GM10847 (cell line): ENCODE results near the gene RGR.

ENCODE experiments used
- POLR2A ChIP-seq: IDR thresholded peaks from 2 replicates; pipeline ENCODE4 v1.6.1; 2011; ENCODE audit not compliant: insufficient read length; ENCODE audit errors: extremely low read depth

The RGR gene

DNA sequence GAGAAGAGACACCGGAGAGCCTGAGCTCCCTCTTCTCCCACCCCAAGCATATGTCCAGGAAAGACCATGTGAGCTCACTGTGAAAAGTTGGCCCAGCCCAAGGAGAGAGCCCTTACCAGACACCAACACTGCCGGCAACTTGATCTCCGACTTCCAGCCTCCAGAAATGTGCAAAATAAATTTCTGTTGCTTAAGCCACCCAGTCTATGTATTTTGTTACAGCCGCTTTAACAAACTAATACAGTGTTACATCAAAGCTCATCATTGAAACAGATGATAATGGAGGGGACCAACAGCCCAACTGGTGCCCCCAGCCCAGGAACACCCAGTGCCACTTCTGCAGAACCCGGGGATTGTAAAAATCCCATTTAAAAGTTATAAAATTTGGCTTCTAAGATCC lies 18.9 kb downstream of the RGR start:
- no peak for TF ChIP-seq POLR2A

DNA sequence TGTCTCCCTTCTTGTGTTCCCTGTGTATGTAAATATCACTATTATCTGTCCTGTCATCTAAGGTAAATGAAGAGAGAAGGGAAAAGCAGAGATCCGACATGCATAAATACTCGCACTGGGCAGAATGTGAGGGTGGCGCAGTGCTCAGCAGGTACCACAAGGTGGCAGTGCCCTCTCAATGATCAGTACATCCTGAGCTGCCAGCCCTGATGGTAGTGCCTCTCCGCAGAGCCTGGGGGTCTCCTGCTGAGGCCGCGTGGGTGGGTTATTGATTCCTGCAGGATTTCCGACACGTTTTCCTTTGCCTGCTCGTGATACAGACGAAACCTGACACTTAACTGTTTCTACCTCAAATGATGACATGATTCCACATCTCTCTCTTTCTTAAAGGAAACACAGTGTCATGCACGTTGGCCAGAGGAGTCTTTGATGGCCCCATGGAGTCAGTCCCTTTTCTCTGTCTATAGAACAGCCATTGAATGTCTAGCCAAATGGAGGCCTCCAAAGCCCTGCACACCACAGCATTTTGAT lies 19.8 kb downstream of the RGR start:
- no peak for TF ChIP-seq POLR2A

DNA sequence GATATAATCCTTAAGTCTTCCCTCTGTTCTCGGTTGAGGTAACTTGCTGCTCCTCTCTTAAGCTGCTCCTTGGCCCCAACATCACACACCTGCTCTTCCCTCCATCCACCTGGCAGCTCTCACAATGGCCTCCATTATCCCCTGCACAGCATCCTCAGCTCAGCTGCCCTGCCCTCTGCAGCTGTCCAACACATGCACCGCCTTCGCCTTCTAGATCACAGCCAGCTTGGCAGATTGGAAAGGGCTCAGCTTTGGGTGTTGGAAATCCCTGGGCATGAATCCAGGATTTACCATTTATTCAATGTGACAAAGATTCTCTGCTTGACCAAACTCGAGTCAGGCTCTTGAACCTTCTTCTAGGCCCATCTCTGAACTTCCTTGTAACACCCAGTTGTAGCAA lies 20.6 kb downstream of the RGR start:
- no peak for TF ChIP-seq POLR2A

- TF ChIP-seq POLR2A = no peak
These were observed 22.8 kb downstream of the RGR start for GRCh38 chr10:84267503-84268126.

- TF ChIP-seq POLR2A = no peak
These were observed 24.3 kb downstream of the RGR start for GRCh38 chr10:84269162-84269561.

DNA sequence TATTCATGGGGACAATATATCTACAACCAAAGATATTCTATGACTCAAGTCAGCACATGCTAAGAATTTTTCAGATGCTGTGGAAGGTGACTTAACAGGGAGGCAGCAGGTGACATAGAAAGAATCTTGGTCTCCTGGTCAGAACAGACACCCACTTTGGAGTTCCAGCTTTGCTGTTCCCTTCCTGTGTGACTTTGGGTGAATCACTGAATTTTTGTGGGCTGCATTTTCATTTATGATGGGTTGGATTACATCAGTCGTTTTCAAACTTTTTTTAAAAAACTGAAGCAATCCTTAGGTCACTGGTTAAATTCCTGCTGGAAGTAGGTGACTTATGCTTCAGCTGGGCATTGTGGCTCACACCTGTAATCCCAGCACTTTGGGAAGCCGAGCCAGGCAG lies 24.9 kb downstream of the RGR start:
- TF ChIP-seq POLR2A = no peak

- TF ChIP-seq POLR2A = no peak
These were observed 25.9 kb downstream of the RGR start for GRCh38 chr10:84270708-84271107.

- no peak for TF ChIP-seq POLR2A
These were observed 41.8 kb downstream of the RGR start for GRCh38 chr10:84286695-84287094.

- no peak for TF ChIP-seq POLR2A
These were observed 43.3 kb downstream of the RGR start for GRCh38 chr10:84288151-84288550.

DNA sequence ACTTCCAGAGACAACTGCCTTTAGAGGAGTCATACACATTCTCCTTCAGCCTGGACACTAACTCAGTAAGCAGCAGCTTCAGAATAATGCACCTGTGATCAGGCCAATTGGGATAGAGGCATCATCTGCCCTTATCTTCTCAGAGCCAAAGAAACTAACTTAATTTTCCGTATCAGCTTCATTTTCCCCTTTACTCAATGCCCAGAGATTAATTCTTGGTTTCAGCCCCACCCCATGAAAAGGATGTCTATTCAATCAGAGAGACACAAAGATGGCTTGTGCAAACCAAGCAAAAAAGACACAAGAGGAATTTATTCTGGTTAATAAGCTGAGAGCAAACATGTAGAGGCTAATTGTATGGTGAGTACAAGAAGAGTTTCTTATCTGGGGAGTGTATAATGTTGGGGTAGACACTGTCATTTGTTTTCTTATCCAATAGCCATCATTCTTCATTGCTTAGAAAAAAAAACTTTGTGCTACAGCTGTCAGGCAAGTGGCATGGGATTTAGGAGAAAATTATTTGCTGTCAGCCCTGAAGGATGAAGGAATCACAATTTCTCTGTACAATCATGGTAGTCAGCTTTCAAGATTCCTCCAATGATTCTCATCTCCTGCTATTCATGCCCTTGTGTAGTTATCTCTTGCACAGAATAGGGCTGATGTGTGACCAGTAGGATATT lies 44.8 kb downstream of the RGR start:
- TF ChIP-seq POLR2A = no peak

DNA sequence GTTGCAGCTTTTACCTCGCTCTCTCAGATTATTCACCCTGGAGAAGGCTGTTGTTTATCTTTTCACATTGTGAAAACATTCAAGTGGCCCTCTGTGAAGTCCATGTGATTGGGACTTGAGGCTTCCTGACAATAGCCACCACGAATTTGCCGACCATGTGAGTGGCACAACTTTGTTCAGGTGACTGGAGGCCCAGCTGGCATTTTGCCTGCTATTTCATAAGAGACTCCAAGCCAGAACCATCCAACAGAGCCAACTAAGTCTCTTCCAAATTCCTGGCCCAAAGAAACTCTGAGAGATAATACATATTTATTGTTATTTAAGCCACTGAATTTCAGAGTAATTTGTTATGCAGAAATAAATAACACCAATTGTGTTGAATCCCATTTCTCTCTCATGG lies 45.4 kb downstream of the RGR start:
- no peak for TF ChIP-seq POLR2A

DNA sequence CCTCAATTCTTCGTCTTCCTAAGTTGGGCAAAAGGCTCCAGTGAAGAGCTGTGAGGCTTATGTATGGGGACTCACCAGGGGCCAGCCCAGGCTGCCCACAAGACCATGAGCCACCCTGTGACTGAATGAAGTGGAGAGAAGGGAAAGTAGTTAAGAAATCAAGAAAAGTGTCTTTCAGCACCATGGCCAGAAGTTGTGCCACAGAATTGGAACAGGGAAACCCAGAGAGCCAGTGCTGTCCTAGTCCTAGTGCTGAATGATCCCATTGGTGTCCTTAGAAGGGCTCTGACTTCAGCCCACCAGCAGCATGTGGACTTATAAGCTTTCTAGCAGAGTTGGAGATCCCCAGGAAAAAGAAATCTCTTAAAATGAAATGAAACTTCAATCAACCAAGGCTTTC lies 46.5 kb downstream of the RGR start:
- TF ChIP-seq POLR2A = no peak

DNA sequence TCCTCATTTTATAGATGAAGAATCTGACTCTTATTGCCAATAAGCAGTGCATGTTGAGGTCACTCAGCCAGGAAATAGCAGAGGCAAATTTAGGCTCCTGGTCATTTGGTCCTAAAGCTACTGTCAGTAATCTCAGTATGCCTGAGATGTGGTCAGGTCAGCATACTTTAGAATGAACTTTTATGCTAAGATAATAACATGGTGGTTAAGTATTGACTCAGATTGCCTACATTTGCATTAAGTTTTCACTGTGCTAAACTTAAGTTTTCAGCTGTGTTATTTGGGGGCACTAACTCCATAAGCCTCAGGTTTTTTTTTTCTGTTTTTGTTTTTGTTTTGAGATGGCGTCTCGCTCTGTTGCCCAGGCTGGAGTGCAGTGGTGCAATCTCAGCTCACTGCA lies 47.6 kb downstream of the RGR start:
- no peak for TF ChIP-seq POLR2A

DNA sequence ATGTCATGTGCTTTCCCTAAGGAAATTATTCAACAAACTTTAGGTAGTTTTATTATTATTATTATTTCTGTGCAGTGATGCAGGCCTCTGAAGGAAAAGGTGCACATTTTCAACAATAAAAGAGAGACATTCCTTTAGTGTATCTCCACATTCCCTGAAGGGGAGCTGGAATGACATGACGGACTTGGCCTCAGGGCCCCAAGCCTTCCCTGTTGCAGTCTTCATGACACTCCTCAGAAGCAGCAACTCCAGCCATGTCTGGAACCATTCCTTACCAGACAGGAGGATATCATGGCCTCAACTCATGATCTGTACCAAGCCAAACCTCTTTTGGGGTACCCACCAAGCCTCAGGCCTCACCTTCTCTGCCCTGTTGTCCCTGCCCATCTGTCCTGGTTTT lies 48.3 kb downstream of the RGR start:
- TF ChIP-seq POLR2A = no peak

- no peak for TF ChIP-seq POLR2A
These were observed 48.7 kb downstream of the RGR start for GRCh38 chr10:84293574-84294016.

DNA sequence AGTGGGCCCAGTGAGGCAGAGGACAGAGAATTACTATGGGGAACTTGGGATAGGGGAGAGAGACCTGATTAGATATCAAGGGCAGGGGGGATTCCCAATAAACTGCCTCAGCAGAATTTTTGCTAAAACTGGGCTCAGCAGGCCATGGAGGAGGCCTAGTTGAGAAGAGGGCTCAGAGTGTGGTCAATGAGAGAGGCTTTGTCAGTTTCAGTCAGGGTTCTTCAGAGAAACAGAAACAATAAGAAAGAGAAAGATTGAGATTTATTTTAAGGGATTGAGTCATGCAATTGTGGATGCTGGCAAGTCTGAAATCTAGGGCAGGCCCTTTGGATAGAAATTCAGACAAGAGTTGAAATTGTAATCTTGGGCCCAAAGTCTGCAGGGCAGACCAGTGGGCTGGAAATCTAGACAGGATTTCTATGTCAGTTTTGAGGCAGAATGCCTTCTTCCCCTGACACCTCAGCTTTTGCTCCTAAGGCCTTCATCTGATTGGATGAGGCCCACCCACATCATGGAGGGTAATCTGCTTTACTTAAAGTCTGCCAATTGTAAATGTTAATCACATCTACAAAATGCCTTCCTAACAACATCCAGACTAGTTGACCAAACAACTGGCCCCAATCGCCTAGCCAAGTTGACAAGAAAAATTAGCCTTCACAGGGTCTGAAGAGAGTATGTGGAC lies 50.1 kb downstream of the RGR start:
- TF ChIP-seq POLR2A = no peak
